ENCODE results near the gene PLXND1. TPM values are rescaled to one million over a fixed set of nuclear protein-coding genes. Genes with fewer than 3 reads are reported as not detected.
"Not testable (repeated sequence)": the region's sequence is repeated elsewhere in the genome, so short reads cannot be mapped to it uniquely, and the experiment has no call there.

Gene PLXND1
- polyA plus RNA-seq, 6 donors from 2014 or later = 0.11 to 0.32 TPM; not detected in 4

- H3K27me3 Mint-ChIP-seq = peaks cover 25 to 55% (median 28%) of the 10 kb centered on the region in 3 donors
- DNase-seq (no peak), ATAC-seq (ENCODE audit: low read depth in 2 of 2) (no peak)
- no peaks in the 10 kb centered on the region for H3K36me3 Mint-ChIP-seq
- H3K4me3 Mint-ChIP-seq = no peak overlapping the region
- peaks cover 8 to 12% (median 9%) of the 10 kb centered on the region in 3 donors for H3K4me1 Mint-ChIP-seq
- no peaks in the 10 kb centered on the region for H3K9me3 Mint-ChIP-seq
- H3K27ac Mint-ChIP-seq = no peak overlapping the region
Observed at GRCh38 chr3:129614435-129614834, 8.0 kb upstream of the PLXND1 start.

GRCh38 chr3:129613367-129613740 lies 6.9 kb upstream of the PLXND1 start:
- Mint-ChIP-seq H3K27me3 (peaks cover 23 to 54% (median 23%) of the 10 kb centered on the region in 3 donors), H3K4me1 (peaks cover 2 to 9% (median 6%) of the 10 kb centered on the region in 3 donors)
- ATAC-seq (ENCODE audit: low read depth in 2 of 2) = no peak

GRCh38 chr3:129612534-129613366 lies 6.3 kb upstream of the PLXND1 start:
- Mint-ChIP-seq H3K4me3 (no peak overlapping the region), H3K4me1 (peaks cover 0 to 9% (median 5%) of the 10 kb centered on the region in 3 donors), H3K9me3 (no peaks in the 10 kb centered on the region), H3K27me3 (peaks cover 20 to 53% (median 24%) of the 10 kb centered on the region in 3 donors), H3K36me3 (no peaks in the 10 kb centered on the region), H3K27ac (no peak overlapping the region)
- ATAC-seq (ENCODE audit: low read depth in 2 of 2) (no peak), DNase-seq (no peak)

More at GRCh38 chr3:129613367-129613740, 6.9 kb upstream of the PLXND1 start:
- H3K27ac Mint-ChIP-seq = no peak overlapping the region
- no peak overlapping the region for H3K4me3 Mint-ChIP-seq
- no peaks in the 10 kb centered on the region for H3K9me3 Mint-ChIP-seq
- H3K36me3 Mint-ChIP-seq = no peaks in the 10 kb centered on the region
- DNase-seq = no peak

GRCh38 chr3:129611812-129612533 lies 5.5 kb upstream of the PLXND1 start:
- peaks cover 16 to 53% (median 26%) of the 10 kb centered on the region in 3 donors for H3K27me3 Mint-ChIP-seq
- DNase-seq (no peak), ATAC-seq (ENCODE audit: low read depth in 2 of 2) (no peak)
- H3K4me1 Mint-ChIP-seq = peaks cover 6 to 11% (median 9%) of the 10 kb centered on the region in 3 donors
- H3K9me3 Mint-ChIP-seq = no peaks in the 10 kb centered on the region
- H3K36me3 Mint-ChIP-seq = peaks cover 0 to 5% of the 10 kb centered on the region in 2 donors
- H3K27ac Mint-ChIP-seq = peak overlapping the region in 1 of 6 donors; percentile 44
- H3K4me3 Mint-ChIP-seq = no peak overlapping the region

- peaks cover 9 to 13% (median 11%) of the 10 kb centered on the region in 3 donors for H3K4me1 Mint-ChIP-seq
- H3K36me3 Mint-ChIP-seq = peaks cover 0 to 8% of the 10 kb centered on the region in 2 donors
- H3K9me3 Mint-ChIP-seq = no peaks in the 10 kb centered on the region
- H3K27me3 Mint-ChIP-seq = peaks cover 15 to 54% (median 27%) of the 10 kb centered on the region in 3 donors
- DNase-seq (no peak), ATAC-seq (ENCODE audit: low read depth in 2 of 2) (no peak)
- peak overlapping the region in 1 of 8 donors; percentile 21 for H3K4me3 Mint-ChIP-seq
- H3K27ac Mint-ChIP-seq = no peak overlapping the region
Observed at GRCh38 chr3:129611446-129611800, 4.9 kb upstream of the PLXND1 start.

GRCh38 chr3:129610794-129611445 lies 4.4 kb upstream of the PLXND1 start:
- H3K27ac Mint-ChIP-seq = not testable (repeated sequence)

GRCh38 chr3:129610276-129610675 lies 3.8 kb upstream of the PLXND1 start:
- Mint-ChIP-seq H3K36me3 (peaks cover 0 to 8% of the 10 kb centered on the region in 2 donors), H3K27me3 (peaks cover 14 to 51% (median 30%) of the 10 kb centered on the region in 3 donors), H3K27ac (peak overlapping the region in 1 of 6 donors; percentile 29), H3K9me3 (no peaks in the 10 kb centered on the region), H3K4me1 (peaks cover 14 to 17% (median 16%) of the 10 kb centered on the region in 3 donors), H3K4me3 (no peak overlapping the region)
- DNase-seq = no peak
- ATAC-seq (ENCODE audit: low read depth in 2 of 2) = no peak

More at GRCh38 chr3:129610794-129611445, 4.4 kb upstream of the PLXND1 start:
- H3K36me3 Mint-ChIP-seq; H3K9me3 Mint-ChIP-seq; ATAC-seq (ENCODE audit: low read depth in 2 of 2); DNase-seq: not testable (repeated sequence)
- Mint-ChIP-seq H3K4me1 (peaks cover 10 to 13% (median 11%) of the 10 kb centered on the region in 3 donors), H3K4me3 (peak overlapping the region in 1 of 8 donors; percentile 21), H3K27me3 (peaks cover 15 to 50% (median 28%) of the 10 kb centered on the region in 3 donors)

- H3K9me3 Mint-ChIP-seq = no peaks in the 10 kb centered on the region
- ATAC-seq (ENCODE audit: low read depth in 2 of 2) (no peak), DNase-seq (no peak)
- peaks cover 0 to 8% of the 10 kb centered on the region in 2 donors for H3K36me3 Mint-ChIP-seq
- H3K27ac Mint-ChIP-seq = peak overlapping the region in 1 of 6 donors; percentile 42
- H3K27me3 Mint-ChIP-seq = peaks cover 10 to 49% (median 31%) of the 10 kb centered on the region in 3 donors
- peak overlapping the region in 1 of 8 donors; percentile 68 for H3K4me3 Mint-ChIP-seq
- H3K4me1 Mint-ChIP-seq = peaks cover 14 to 17% (median 16%) of the 10 kb centered on the region in 3 donors
Observed at GRCh38 chr3:129609591-129610182, 3.2 kb upstream of the PLXND1 start.

- peak overlapping the region in 2 of 6 donors; percentile 65 to 83 for H3K27ac Mint-ChIP-seq
- peaks cover 0 to 8% of the 10 kb centered on the region in 2 donors for H3K36me3 Mint-ChIP-seq
- H3K27me3 Mint-ChIP-seq = peaks cover 15 to 55% (median 37%) of the 10 kb centered on the region in 3 donors
- peaks cover 16 to 17% (median 17%) of the 10 kb centered on the region in 3 donors for H3K4me1 Mint-ChIP-seq
- DNase-seq = no peak
- no peak for ATAC-seq (ENCODE audit: low read depth in 2 of 2)
- H3K4me3 Mint-ChIP-seq = peak overlapping the region in 6 of 8 donors; percentile 35 to 74 (median 68)
- no peaks in the 10 kb centered on the region for H3K9me3 Mint-ChIP-seq
Observed at GRCh38 chr3:129608936-129609590, 2.6 kb upstream of the PLXND1 start.

GRCh38 chr3:129608087-129608935 lies 1.8 kb upstream of the PLXND1 start:
- Mint-ChIP-seq H3K27ac (peak overlapping the region in 1 of 6 donors; percentile 65), H3K36me3 (peaks cover 0 to 8% of the 10 kb centered on the region in 2 donors), H3K4me3 (peak overlapping the region; percentile 61 to 94 (median 76)), H3K9me3 (no peaks in the 10 kb centered on the region), H3K4me1 (peaks cover 16 to 19% (median 17%) of the 10 kb centered on the region in 3 donors), H3K27me3 (peaks cover 20 to 58% (median 41%) of the 10 kb centered on the region in 3 donors)
- ATAC-seq (ENCODE audit: low read depth in 2 of 2) (no peak), DNase-seq (no peak)

- peak overlapping the region; percentile 81 to 94 (median 90) for H3K4me3 Mint-ChIP-seq
- no peak for ATAC-seq (ENCODE audit: low read depth in 2 of 2)
- H3K9me3 Mint-ChIP-seq = no peaks in the 10 kb centered on the region
- peaks cover 0 to 8% of the 10 kb centered on the region in 2 donors for H3K36me3 Mint-ChIP-seq
- H3K27ac Mint-ChIP-seq = peak overlapping the region in 1 of 6 donors; percentile 87
- peaks cover 23 to 51% (median 41%) of the 10 kb centered on the region in 3 donors for H3K27me3 Mint-ChIP-seq
- peaks cover 16 to 19% (median 17%) of the 10 kb centered on the region in 3 donors for H3K4me1 Mint-ChIP-seq
- DNase-seq = no peak
Observed at GRCh38 chr3:129607391-129608068, 1.1 kb upstream of the PLXND1 start.
